Karpas-422 (cell line): Measurements from ENCODE around the gene SLC25A4. TPM values are rescaled to one million over a fixed set of nuclear protein-coding genes. Genes with fewer than 3 reads are reported as not detected.
"Not testable (repeated sequence)": the region's sequence is repeated elsewhere in the genome, so short reads cannot be mapped to it uniquely, and the experiment has no call there.

Experiments used
- DNase-seq: peaks from one replicate; pipeline ENCODE4 v3.0.0-alpha.2; 2015
- H2AFZ ChIP-seq: fragments of 200-600 bp; sonication (generic); 2 replicates; pipeline ENCODE4 v1.6.1; 2014; ENCODE audit warnings: antibody characterized with exemption, low read length, mixed read lengths
- H3K27ac ChIP-seq: fragments of 200-600 bp; sonication (generic); 2 replicates; pipeline ENCODE4 v1.5.1; 2014; ENCODE audit warnings: mild to moderate bottlenecking, low read length, moderate library complexity
- H3K27me3 ChIP-seq: fragments of 200-600 bp; sonication (generic); 2 replicates; pipeline ENCODE4 v1.6.1; 2014; ENCODE audit warnings: low read length, mixed read lengths
- H3K36me3 ChIP-seq: fragments of 200-600 bp; sonication (generic); 2 replicates; pipeline ENCODE4 v1.6.1; 2014; ENCODE audit warnings: low read length, mixed read lengths; ENCODE audit not compliant: insufficient read depth
- H3K4me1 ChIP-seq: fragments of 200-600 bp; sonication (generic); 2 replicates; pipeline ENCODE4 v1.6.1; 2014; ENCODE audit warnings: mild to moderate bottlenecking, low read length, mixed read lengths
- H3K4me2 ChIP-seq: fragments of 200-600 bp; sonication (generic); 2 replicates; pipeline ENCODE4 v1.6.1; 2014; ENCODE audit warnings: low read length, low read depth, mild to moderate bottlenecking; ENCODE audit not compliant: poor library complexity, severe bottlenecking
- H3K4me3 ChIP-seq: fragments of 200-600 bp; sonication (generic); 2 replicates; pipeline ENCODE4 v1.5.1; 2014; ENCODE audit warnings: mild to moderate bottlenecking, antibody characterized with exemption, low read length, mixed read lengths
- H3K79me2 ChIP-seq: fragments of 200-600 bp; sonication (generic); 2 replicates; pipeline ENCODE4 v1.6.1; 2014; ENCODE audit warnings: mild to moderate bottlenecking, low read length, mixed read lengths
- H3K9ac ChIP-seq: fragments of 200-600 bp; sonication (generic); 2 replicates; pipeline ENCODE4 v1.6.0; 2014; ENCODE audit warnings: low read length
- H3K9me2 ChIP-seq: fragments of 200-600 bp; sonication (generic), shearing (Covaris generic); replicated peaks from 2 replicates; pipeline ENCODE4 v1.6.0; 2014; ENCODE audit warnings: mild to moderate bottlenecking, low read length, moderate library complexity; ENCODE audit not compliant: insufficient read depth
- H3K9me3 ChIP-seq: fragments of 300-700, 200-600 bp; sonication (generic); 2 replicates; pipeline ENCODE4 v1.6.1; 2014; ENCODE audit warnings: low read length, mixed read lengths
- H4K20me1 ChIP-seq: fragments of 200-600 bp; sonication (generic); 2 replicates; pipeline ENCODE4 v1.6.1; 2014; ENCODE audit warnings: mild to moderate bottlenecking, antibody characterized with exemption, low read length, low read depth; ENCODE audit not compliant: insufficient read depth
- total RNA-seq: library from RNA; depleted of rRNA; stranded (reverse); fragments of >200 nt; shearing (Covaris generic); gene quantifications from 2 replicates; pipeline ENCODE4 v1.2.3, GENCODE V29; 2014; ENCODE audit warnings: low replicate concordance

Gene SLC25A4
- total RNA-seq, 1 experiment from 2014 or later = 19.5 TPM

DNA sequence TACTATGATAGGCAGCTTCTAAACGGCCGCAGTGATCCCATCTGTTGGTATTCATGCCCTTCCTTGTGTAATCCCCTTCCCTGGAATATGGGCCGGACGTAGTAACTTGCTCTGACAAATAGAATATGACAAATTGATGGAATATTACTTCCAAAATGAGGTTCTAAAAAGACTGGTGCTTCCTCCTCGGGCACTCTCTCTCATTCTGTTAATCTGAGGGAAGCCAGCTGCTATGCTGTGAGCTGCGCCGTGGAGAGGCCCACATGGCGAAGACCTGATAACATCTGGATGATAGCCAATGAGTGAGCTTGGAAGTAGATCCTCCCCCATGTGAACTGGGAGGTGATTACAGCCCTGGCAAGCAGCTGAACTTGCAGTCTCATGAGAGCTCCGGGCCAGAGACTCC is 27.2 kb upstream of the SLC25A4 start:
- Histone ChIP-seq H2AFZ (no peak overlapping the region), H3K9me2 (no peaks in the 10 kb centered on the region), H3K27ac (no peak overlapping the region), H3K27me3 (no peaks in the 10 kb centered on the region), H3K36me3 (no peaks in the 10 kb centered on the region), H3K9me3 (no peaks in the 10 kb centered on the region), H3K79me2 (no peaks in the 10 kb centered on the region), H3K4me2 (no peak overlapping the region), H3K4me3 (no peak overlapping the region), H4K20me1 (no peaks in the 10 kb centered on the region), H3K9ac (no peak overlapping the region), H3K4me1 (no peaks in the 10 kb centered on the region)
- DNase-seq = no peak

DNA sequence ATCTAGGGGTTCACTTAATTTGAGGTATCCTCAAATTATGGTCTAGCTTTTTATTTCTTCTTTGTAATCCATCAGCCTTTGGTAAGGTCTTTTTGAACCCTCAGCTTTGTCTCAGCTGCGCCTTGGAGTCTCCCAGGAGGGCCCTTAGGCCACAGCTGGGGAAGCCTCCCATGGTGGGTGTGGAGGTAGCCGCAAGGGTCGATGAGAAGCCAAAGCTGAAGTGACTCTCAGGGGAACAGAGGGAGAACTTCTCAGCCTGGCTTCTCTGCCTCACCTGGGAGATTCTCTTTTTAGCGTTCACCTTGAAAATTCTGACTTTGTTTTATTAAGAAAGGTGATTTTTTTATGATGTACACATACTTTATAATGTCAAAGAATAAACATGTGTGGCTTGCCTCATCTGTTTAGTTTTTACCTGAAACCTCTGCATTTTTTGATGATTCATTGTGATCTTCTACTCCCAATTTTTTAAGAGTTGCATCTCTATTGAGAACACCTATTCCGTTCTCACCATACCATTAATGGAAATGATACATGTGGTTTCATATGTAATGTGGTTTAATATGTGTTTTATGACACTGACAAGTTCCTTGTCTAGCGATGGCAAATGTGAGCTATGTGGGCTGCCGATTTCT is 25.6 kb upstream of the SLC25A4 start:
- Histone ChIP-seq H3K9me3 (no peaks in the 10 kb centered on the region), H3K36me3 (no peaks in the 10 kb centered on the region), H2AFZ (no peak overlapping the region), H3K4me2 (no peak overlapping the region), H3K4me1 (no peaks in the 10 kb centered on the region), H3K9ac (no peak overlapping the region), H4K20me1 (no peaks in the 10 kb centered on the region), H3K4me3 (no peak overlapping the region), H3K27me3 (no peaks in the 10 kb centered on the region), H3K27ac (no peak overlapping the region), H3K9me2 (no peaks in the 10 kb centered on the region), H3K79me2 (no peaks in the 10 kb centered on the region)
- no peak for DNase-seq

DNA sequence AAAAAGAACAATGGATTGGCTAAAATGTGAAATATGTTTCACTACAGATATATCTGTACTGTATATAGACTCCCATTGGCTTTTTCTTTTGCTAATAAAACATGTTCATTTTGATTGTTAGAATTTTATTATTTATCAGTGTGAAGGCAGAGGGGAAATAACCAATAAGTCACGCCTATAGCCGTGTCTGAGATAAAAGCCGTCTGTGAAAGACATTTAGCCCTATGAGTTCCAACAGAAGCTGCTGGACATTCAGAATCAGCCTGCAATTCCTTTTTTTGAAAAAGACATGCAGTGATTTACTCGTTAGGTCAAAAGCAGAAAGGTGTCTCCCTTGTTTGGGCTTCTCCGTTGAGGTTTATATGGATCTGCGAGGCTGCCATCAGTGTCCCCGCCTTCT is 24.2 kb upstream of the SLC25A4 start:
- Histone ChIP-seq H3K27ac (no peak overlapping the region), H3K79me2 (no peaks in the 10 kb centered on the region), H3K9ac (no peak overlapping the region), H3K4me3 (no peak overlapping the region), H3K4me1 (no peaks in the 10 kb centered on the region), H3K9me2 (no peaks in the 10 kb centered on the region), H3K36me3 (no peaks in the 10 kb centered on the region), H2AFZ (no peak overlapping the region), H4K20me1 (no peaks in the 10 kb centered on the region), H3K4me2 (no peak overlapping the region), H3K27me3 (no peaks in the 10 kb centered on the region), H3K9me3 (no peaks in the 10 kb centered on the region)
- DNase-seq = no peak

DNA sequence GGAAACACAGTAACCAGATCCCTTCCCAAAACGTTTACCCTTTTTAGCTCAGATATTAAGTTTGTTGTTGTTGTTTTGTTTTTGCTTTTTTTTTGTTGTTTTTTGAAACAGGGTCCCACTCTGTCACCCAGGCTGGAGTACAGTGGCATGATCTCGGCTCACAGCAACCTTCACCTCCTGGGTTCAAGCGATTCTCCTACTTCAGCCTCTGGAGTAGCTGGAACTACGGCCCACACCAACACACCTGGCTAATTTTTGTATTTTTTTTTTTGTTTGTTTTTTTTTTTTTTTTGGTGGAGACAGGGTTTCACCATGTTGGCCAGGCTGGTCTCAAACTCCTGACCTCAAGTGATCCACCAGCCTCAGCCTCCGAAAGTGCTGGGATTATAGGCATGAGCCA is 23.6 kb upstream of the SLC25A4 start:
- not testable (repeated sequence) for H3K4me3 ChIP-seq, H3K27me3 ChIP-seq, H2AFZ ChIP-seq

DNA sequence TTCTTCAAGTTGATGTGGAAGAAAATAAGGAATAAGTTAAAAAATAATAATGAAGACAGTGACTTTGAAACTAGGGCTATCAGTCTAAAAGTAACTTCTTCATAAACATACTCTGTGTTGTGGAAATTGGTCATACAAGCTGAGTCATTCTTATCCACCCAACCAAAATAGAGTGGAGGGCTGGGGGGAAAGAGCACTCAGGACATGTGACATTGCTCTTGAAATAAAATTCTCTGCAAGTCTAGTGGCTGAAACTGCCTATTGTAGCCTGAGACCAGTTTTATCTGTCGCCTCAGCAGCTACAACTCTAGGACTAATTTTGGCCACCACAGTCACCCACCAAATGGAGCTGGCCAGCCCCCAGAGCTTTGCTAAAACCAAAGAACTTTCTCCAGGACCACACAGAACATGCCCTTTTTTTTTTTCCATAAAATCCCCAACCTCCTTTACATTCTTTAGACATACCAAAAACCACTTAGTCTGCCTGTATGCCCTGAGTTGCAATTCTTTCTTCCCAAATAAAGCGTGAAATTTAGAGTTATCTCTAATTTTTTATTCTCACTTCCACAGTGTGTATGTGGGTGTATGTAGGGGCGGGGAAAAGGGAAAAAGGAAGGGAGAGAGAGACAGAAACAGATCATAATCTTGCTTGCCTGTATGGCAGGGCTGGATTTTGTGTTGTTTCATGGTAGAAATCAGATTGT is 23.0 kb upstream of the SLC25A4 start:
- Histone ChIP-seq H3K4me1 (no peaks in the 10 kb centered on the region), H3K27ac (no peak overlapping the region), H3K4me2 (no peak overlapping the region), H3K27me3 (no peaks in the 10 kb centered on the region), H4K20me1 (no peaks in the 10 kb centered on the region), H3K9ac (no peak overlapping the region), H3K79me2 (no peaks in the 10 kb centered on the region), H2AFZ (no peak overlapping the region), H3K9me2 (no peaks in the 10 kb centered on the region), H3K4me3 (no peak overlapping the region), H3K9me3 (no peaks in the 10 kb centered on the region), H3K36me3 (no peaks in the 10 kb centered on the region)
- no peak for DNase-seq

More for the DNA sequence above, 23.6 kb upstream of the SLC25A4 start:
- H3K4me1 ChIP-seq, H3K4me2 ChIP-seq, H3K79me2 ChIP-seq, H3K27ac ChIP-seq, H4K20me1 ChIP-seq, H3K36me3 ChIP-seq, DNase-seq, H3K9ac ChIP-seq, H3K9me3 ChIP-seq, H3K9me2 ChIP-seq: not testable (repeated sequence)

DNA sequence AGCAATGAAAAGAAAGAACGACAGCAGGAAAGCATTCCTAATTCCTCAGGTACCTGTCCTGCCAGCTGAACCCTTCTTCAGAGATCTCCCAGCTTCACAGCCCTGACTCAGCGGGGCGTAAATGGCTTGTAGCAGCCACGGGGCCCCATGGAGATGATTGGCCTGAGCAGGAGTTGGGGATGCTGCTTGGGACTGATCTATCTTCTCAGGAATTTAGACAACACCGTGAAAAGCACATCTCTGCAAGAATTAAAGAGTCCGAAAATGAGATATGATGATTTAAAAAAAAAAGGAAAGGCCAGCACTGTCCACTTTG is 22.5 kb upstream of the SLC25A4 start:
- Histone ChIP-seq H3K79me2 (no peaks in the 10 kb centered on the region), H3K9me2 (no peaks in the 10 kb centered on the region), H4K20me1 (no peaks in the 10 kb centered on the region), H3K4me2 (no peak overlapping the region), H3K27ac (no peak overlapping the region), H3K36me3 (no peaks in the 10 kb centered on the region), H3K9ac (no peak overlapping the region), H3K4me3 (no peak overlapping the region), H3K27me3 (no peaks in the 10 kb centered on the region), H2AFZ (no peak overlapping the region), H3K4me1 (no peaks in the 10 kb centered on the region), H3K9me3 (no peaks in the 10 kb centered on the region)
- no peak for DNase-seq

DNA sequence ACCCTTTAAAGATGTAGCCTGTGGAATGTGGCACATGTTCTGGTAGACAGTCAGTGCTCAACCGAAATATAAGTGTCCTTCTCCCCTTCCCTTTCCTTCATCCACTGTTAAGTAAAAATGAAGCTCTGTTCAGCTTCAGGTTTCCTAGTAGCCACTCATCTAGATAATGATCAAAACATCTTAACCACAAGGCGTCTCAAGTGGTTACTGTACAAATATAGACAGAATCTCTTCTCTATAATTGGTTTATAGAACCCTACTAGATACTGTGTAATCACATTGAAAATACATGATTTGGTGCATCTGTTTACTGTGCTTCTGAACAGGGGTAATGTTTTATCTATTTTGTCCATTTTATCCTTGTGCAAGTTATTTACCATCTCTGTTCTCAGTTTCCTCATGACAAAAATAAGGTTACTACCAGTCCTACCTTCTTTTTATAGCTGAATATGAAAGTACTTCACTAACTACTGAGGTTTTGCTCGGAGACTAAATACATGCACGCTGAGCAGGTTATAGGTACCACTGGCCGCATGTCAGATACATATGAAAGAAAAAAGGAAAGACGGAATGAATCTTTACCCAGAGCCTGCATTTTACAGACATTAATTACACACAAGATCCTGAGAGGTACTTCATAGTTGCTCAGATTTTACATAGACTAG is 20.3 kb upstream of the SLC25A4 start:
- no peak overlapping the region for H3K4me3 ChIP-seq
- H2AFZ ChIP-seq = no peak overlapping the region
- H3K9ac ChIP-seq = no peak overlapping the region
- H3K27ac ChIP-seq = no peak overlapping the region
- H3K79me2 ChIP-seq = no peaks in the 10 kb centered on the region
- no peak overlapping the region for H3K4me2 ChIP-seq
- H4K20me1 ChIP-seq = no peaks in the 10 kb centered on the region
- DNase-seq = no peak
- H3K4me1 ChIP-seq = no peaks in the 10 kb centered on the region
- no peaks in the 10 kb centered on the region for H3K9me3 ChIP-seq
- H3K36me3 ChIP-seq = no peaks in the 10 kb centered on the region
- no peaks in the 10 kb centered on the region for H3K27me3 ChIP-seq
- no peaks in the 10 kb centered on the region for H3K9me2 ChIP-seq

DNA sequence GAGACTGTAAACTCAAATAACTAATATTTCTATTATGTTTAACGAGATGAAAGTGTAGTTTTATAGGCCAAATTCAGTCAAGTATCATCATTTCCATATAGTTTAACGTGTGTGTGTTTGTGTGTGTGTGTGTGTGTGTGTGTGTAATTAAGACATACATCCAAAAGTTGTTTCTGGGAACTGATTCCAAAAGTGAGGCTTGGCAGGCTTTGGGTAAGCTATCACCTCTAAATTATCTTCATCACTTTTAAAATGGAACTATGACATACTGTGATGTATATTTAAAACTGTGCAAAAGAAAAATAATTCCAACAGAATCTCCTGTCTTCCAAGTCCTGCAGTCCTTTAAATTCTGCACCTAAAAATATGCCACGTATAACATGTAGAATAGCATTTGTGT is 19.1 kb upstream of the SLC25A4 start:
- Histone ChIP-seq H4K20me1 (no peaks in the 10 kb centered on the region), H2AFZ (no peak overlapping the region), H3K79me2 (no peaks in the 10 kb centered on the region), H3K9me3 (no peaks in the 10 kb centered on the region), H3K4me2 (no peak overlapping the region), H3K9me2 (no peaks in the 10 kb centered on the region), H3K36me3 (no peaks in the 10 kb centered on the region), H3K4me1 (no peaks in the 10 kb centered on the region), H3K27ac (no peak overlapping the region), H3K9ac (no peak overlapping the region), H3K27me3 (no peaks in the 10 kb centered on the region), H3K4me3 (no peak overlapping the region)
- no peak for DNase-seq
